ENCODE results near the gene CHMP4A.
"Not testable (repeated sequence)": the region's sequence is repeated elsewhere in the genome, so short reads cannot be mapped to it uniquely, and the experiment has no call there.

CHMP4A gene

GRCh38 chr14:24226473-24226872 lies 13.2 kb upstream of the CHMP4A start:
- in situ Hi-C loops (cut with MboI; ENCODE audit: low sequenced_read_pairs) = no loop called here

- in situ Hi-C loops (cut with MboI; ENCODE audit: low sequenced_read_pairs) = no loop called here
Measured at GRCh38 chr14:24224618-24225071, 11.4 kb upstream of the CHMP4A start.

- in situ Hi-C loops (cut with MboI; ENCODE audit: low sequenced_read_pairs) = not testable (repeated sequence)
Measured at GRCh38 chr14:24222987-24223386, 9.7 kb upstream of the CHMP4A start.

- in situ Hi-C loops (cut with MboI; ENCODE audit: low sequenced_read_pairs) = no loop called here
Measured at GRCh38 chr14:24219521-24219920, 6.2 kb upstream of the CHMP4A start.

GRCh38 chr14:24219080-24219479 lies 5.8 kb upstream of the CHMP4A start:
- in situ Hi-C loops (cut with MboI; ENCODE audit: low sequenced_read_pairs) = no loop called here

GRCh38 chr14:24216876-24217275 lies 3.6 kb upstream of the CHMP4A start:
- in situ Hi-C loops (cut with MboI; ENCODE audit: low sequenced_read_pairs) = not testable (repeated sequence)

- in situ Hi-C loops (cut with MboI; ENCODE audit: low sequenced_read_pairs) = no loop called here
Measured at GRCh38 chr14:24216345-24216699, 3.0 kb upstream of the CHMP4A start.

GRCh38 chr14:24215495-24216344 lies 2.4 kb upstream of the CHMP4A start, which contains the start of gene MDP1:
MDP1 (minus strand) TSS chr14:24216066; CDS start chr14:24215955, 111 bp downstream.
- in situ Hi-C loops (cut with MboI; ENCODE audit: low sequenced_read_pairs) = no loop called here

GRCh38 chr14:24213866-24214662 lies 776 bp upstream of the CHMP4A start:
- in situ Hi-C loops (cut with MboI; ENCODE audit: low sequenced_read_pairs) = no loop called here

GRCh38 chr14:24211311-24211710 lies 2.0 kb downstream of the CHMP4A start:
- in situ Hi-C loops (cut with MboI; ENCODE audit: low sequenced_read_pairs) = no loop called here

- in situ Hi-C loops (cut with MboI; ENCODE audit: low sequenced_read_pairs) = no loop called here
Measured at GRCh38 chr14:24207625-24208024, 5.7 kb downstream of the CHMP4A start.

GRCh38 chr14:24207104-24207551 lies 6.2 kb downstream of the CHMP4A start:
- in situ Hi-C loops (cut with MboI; ENCODE audit: low sequenced_read_pairs) = no loop called here

GRCh38 chr14:24206260-24207103 lies 6.8 kb downstream of the CHMP4A start:
- in situ Hi-C loops (cut with MboI; ENCODE audit: low sequenced_read_pairs) = no loop called here

GRCh38 chr14:24204163-24205146 lies 8.8 kb downstream of the CHMP4A start:
- in situ Hi-C loops (cut with MboI; ENCODE audit: low sequenced_read_pairs) = no loop called here

GRCh38 chr14:24203249-24203886 lies 9.9 kb downstream of the CHMP4A start:
- in situ Hi-C loops (cut with MboI; ENCODE audit: low sequenced_read_pairs) = not testable (repeated sequence)

GRCh38 chr14:24202538-24202937 lies 10.8 kb downstream of the CHMP4A start:
- in situ Hi-C loops (cut with MboI; ENCODE audit: low sequenced_read_pairs) = not testable (repeated sequence)

GRCh38 chr14:24198814-24199524 lies 14.3 kb downstream of the CHMP4A start:
- in situ Hi-C loops (cut with MboI; ENCODE audit: low sequenced_read_pairs) = no loop called here

GRCh38 chr14:24197056-24197450 lies 16.2 kb downstream of the CHMP4A start:
- in situ Hi-C loops (cut with MboI; ENCODE audit: low sequenced_read_pairs) = no loop called here

All from hTERT RPE-1 (cell line).